ENCODE data around the gene AURKAIP1. TPM values are rescaled to one million over a fixed set of nuclear protein-coding genes. Genes with fewer than 3 reads are reported as not detected.

The AURKAIP1 gene
- total and polyA plus RNA-seq, 2 of the 4 experiments (the other 2 are of a cell fraction): 45.7 to 107 TPM

DNA sequence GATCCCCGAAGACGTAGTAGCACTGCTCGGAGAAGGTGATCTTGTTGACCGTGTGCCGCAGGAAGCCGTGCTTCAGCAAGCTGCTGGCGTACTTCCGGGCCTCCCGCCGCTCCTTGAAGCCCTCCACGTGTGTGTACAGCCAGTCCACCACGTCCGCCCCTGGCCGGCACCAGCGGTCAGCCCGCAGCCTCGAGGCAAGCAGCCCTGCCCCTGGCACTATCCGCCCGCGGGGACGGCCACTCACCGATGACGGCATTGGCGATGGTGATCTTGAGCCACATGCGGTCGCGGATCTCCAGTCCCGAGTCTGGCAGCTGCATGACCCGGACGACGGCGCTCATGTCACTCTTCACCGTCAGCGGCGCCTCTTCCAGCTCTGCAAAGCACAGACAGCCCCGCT, 36.7 kb downstream of the AURKAIP1 start:
- no peak overlapping the region for H3K23ac ChIP-seq (ENCODE audit: low read depth, low read length)
- no peak overlapping the region for H2AFZ ChIP-seq (replicated peaks; ENCODE audit: low read length, poor library complexity)
- no peaks in the 10 kb centered on the region for H3K9me3 ChIP-seq (ENCODE audit: control insufficient read depth, insufficient read depth, low read length)
- H4K91ac ChIP-seq (ENCODE audit: insufficient read depth, low read depth, low read length): no peak overlapping the region
- no peak overlapping the region for H4K5ac ChIP-seq (ENCODE audit: low read depth, low read length)
- H3K56ac ChIP-seq (ENCODE audit: extremely low read depth, insufficient read depth, low read length): no peak overlapping the region
- H2AK5ac ChIP-seq (ENCODE audit: low read depth, low read length): no peak overlapping the region
- dilution Hi-C loops (cut with HindIII; ENCODE audit: low sequenced_read_pairs, unreplicated experiment) (no loop called here), intact Hi-C loops (cut with micrococcal nuclease) (no loop called here), in situ Hi-C loops (cut with MboI; ENCODE audit: low sequenced_read_pairs) (no loop called here)
- no peaks in the 10 kb centered on the region for H3K27me3 ChIP-seq (ENCODE audit: control insufficient read depth, insufficient read depth, low read length)
- no peak overlapping the region for H3K27ac ChIP-seq (ENCODE audit: insufficient read depth, low read length)
- no peak overlapping the region for H2AK9ac ChIP-seq (replicated peaks; ENCODE audit: low read depth, low read length, poor library complexity)
- H3K14ac ChIP-seq (replicated peaks; ENCODE audit: low read depth, low read length): no peak overlapping the region
- no peak overlapping the region for H3K4me2 ChIP-seq (ENCODE audit: low read depth, low read length)
- ATAC-seq (ENCODE audit: low read depth): no peak
- peaks cover 12 to 21% of the 10 kb centered on the region in 2 experiments for H3K79me1 ChIP-seq (ENCODE audit: low read depth in 1 of 2, low read length in 2 of 2)
- H3K9me1 ChIP-seq (ENCODE audit: insufficient read depth, low read length): peaks cover 9% of the 10 kb centered on the region
- H3K18ac ChIP-seq (ENCODE audit: low read depth, low read length): no peak overlapping the region
- no peak overlapping the region for H2BK5ac ChIP-seq (ENCODE audit: low read depth, low read length, poor library complexity, severe bottlenecking)
- no peaks in the 10 kb centered on the region for H3K4me1 ChIP-seq (ENCODE audit: control insufficient read depth, insufficient read depth, low read length)
- no peak overlapping the region for H2BK120ac ChIP-seq (ENCODE audit: low read depth, low read length)
- no peak overlapping the region for H3K9ac ChIP-seq (ENCODE audit: low read depth, low read length)
- peaks cover 48% of the 10 kb centered on the region for H3K36me3 ChIP-seq (ENCODE audit: control insufficient read depth, insufficient read depth, low read length)
- TF ChIP-seq SMC3 (IDR thresholded peaks at IDR 0.05; ENCODE audit: low read depth, low read length) (no peak), NFE2L2 (IDR thresholded peaks at IDR 0.05; ENCODE audit: low read depth, low read length) (no peak), MAZ (IDR thresholded peaks at IDR 0.05; ENCODE audit: borderline replicate concordance, low read depth, low read length) (no peak), FOS (IDR thresholded peaks at IDR 0.05; ENCODE audit: low read depth, low read length) (no peak), CEBPB (IDR thresholded peaks at IDR 0.05; ENCODE audit: low read depth, low read length) (no peak), MAFK (IDR thresholded peaks at IDR 0.05; ENCODE audit: low read depth, low read length) (no peak), POLR2A (IDR thresholded peaks at IDR 0.05; ENCODE audit: low read depth, low read length) (no peak)
- no peak overlapping the region for H3K4me3 ChIP-seq (ENCODE audit: insufficient read depth, low read depth, low read length)
- 98% methylated on average over 27 of the region's 36 CpGs; no CpG with 5 or more reads in 1 of the 2 experiments for WGBS, 2 experiments (ENCODE audit: extremely low coverage in 2 of 2, insufficient read length in 1 of 2)
- CTCF ChIA-PET: no interaction called here
- DNase-seq: no peak
- POLR2A ChIA-PET (ENCODE audit: unreplicated experiment): no interaction called here
- H4K8ac ChIP-seq (ENCODE audit: low read depth in 2 of 2, low read length in 2 of 2): no peak overlapping the region
- no peak overlapping the region for H2BK15ac ChIP-seq (ENCODE audit: low read depth, low read length)
- no peak overlapping the region for H3K4ac ChIP-seq (ENCODE audit: low read depth, low read length)
- BruUV-seq (replicated peaks): no TSS peak
- H2BK20ac ChIP-seq (ENCODE audit: low read depth, low read length): no peak overlapping the region
- peaks cover 23% of the 10 kb centered on the region for H4K20me1 ChIP-seq (ENCODE audit: insufficient read depth, low read length)
